ENCODE data around the gene MARK4.

DNA sequence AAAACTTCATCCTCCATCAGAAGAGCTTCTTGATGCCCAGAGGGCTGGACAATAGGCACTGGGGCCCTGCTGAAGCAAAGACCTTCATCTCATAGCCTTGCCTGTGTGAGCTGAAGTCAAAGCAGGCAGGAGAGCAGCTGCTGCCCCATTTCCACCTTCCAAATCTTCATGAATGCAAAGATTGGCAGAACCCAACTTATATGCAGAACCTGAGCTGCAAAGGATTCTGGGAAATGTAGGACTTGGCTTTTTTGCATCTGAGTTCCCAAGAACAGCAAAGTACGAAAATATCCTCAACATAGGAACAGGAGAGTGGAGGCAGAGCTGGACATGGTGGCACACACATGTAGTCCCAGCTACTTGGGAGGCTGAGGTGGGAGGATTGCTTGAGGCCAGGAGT, 40.8 kb downstream of the MARK4 start:
- TF ChIP-seq, protein P1, sequence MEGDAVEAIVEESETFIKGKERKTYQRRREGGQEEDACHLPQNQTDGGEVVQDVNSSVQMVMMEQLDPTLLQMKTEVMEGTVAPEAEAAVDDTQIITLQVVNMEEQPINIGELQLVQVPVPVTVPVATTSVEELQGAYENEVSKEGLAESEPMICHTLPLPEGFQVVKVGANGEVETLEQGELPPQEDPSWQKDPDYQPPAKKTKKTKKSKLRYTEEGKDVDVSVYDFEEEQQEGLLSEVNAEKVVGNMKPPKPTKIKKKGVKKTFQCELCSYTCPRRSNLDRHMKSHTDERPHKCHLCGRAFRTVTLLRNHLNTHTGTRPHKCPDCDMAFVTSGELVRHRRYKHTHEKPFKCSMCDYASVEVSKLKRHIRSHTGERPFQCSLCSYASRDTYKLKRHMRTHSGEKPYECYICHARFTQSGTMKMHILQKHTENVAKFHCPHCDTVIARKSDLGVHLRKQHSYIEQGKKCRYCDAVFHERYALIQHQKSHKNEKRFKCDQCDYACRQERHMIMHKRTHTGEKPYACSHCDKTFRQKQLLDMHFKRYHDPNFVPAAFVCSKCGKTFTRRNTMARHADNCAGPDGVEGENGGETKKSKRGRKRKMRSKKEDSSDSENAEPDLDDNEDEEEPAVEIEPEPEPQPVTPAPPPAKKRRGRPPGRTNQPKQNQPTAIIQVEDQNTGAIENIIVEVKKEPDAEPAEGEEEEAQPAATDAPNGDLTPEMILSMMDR (conservative IDR thresholded peaks at IDR 0.05) = no peak
- TF ChIP-seq EZH2 (IDR thresholded peaks at IDR 0.05; ENCODE audit: low read depth) = no peak
